ENCODE data around the gene CRYBG3. TPM values are rescaled to one million over a fixed set of nuclear protein-coding genes. Genes with fewer than 3 reads are reported as not detected.

CRYBG3 gene
- total and polyA plus RNA-seq, 9 donors, result 5.8 to 16.1 (median 13.0) TPM

- H3K4me3 ChIP-seq, result no peak overlapping the region
- H3K4me1 ChIP-seq (ENCODE audit: insufficient read depth), result no peaks in the 10 kb centered on the region
- TF ChIP-seq, protein P1, sequence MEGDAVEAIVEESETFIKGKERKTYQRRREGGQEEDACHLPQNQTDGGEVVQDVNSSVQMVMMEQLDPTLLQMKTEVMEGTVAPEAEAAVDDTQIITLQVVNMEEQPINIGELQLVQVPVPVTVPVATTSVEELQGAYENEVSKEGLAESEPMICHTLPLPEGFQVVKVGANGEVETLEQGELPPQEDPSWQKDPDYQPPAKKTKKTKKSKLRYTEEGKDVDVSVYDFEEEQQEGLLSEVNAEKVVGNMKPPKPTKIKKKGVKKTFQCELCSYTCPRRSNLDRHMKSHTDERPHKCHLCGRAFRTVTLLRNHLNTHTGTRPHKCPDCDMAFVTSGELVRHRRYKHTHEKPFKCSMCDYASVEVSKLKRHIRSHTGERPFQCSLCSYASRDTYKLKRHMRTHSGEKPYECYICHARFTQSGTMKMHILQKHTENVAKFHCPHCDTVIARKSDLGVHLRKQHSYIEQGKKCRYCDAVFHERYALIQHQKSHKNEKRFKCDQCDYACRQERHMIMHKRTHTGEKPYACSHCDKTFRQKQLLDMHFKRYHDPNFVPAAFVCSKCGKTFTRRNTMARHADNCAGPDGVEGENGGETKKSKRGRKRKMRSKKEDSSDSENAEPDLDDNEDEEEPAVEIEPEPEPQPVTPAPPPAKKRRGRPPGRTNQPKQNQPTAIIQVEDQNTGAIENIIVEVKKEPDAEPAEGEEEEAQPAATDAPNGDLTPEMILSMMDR (IDR thresholded peaks at IDR 0.05), result no peak
- TF ChIP-seq POLR2A (IDR thresholded peaks at IDR 0.05), result no peak
- TF ChIP-seq EP300 (IDR thresholded peaks at IDR 0.05), result no peak
- H3K9me3 ChIP-seq, result no peaks in the 10 kb centered on the region
- H3K27me3 ChIP-seq, result no peaks in the 10 kb centered on the region
- DNase-seq, result no peak
- H3K27ac ChIP-seq, result no peak overlapping the region
- intact Hi-C loops (cut with DNase I), result no loop called here
- no peaks in the 10 kb centered on the region for H3K36me3 ChIP-seq
- 91 to 92% (median 92%) methylated on average over 3 of the region's 3 CpGs for WGBS, 3 donors
Observed at GRCh38 chr3:97895216-97895615, 73.4 kb downstream of the CRYBG3 start.

DNA sequence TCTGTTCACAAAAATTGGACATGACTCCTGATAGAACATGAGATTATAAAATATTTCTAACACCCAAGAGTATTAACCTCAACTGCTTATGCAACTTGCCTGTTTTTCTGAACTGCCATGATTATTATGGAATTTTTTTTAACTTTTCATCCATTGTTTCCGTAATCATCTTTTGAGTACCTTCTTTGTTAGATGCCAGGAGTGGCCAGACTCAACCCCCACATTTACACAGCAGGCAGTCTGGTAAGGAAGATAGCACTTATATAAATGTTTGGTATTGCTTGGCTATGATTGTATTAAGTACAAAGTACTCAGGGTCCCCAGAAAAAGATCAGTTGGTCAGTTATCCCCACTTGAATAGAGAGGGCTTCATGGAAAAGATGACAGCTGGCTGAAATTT, 74.3 kb downstream of the CRYBG3 start:
- 98 to 100% (median 99%) methylated on average over 1 of the region's 1 CpG for WGBS, 3 donors
- TF ChIP-seq POLR2A (IDR thresholded peaks at IDR 0.05), result no peak
- TF ChIP-seq, protein P1 (IDR thresholded peaks at IDR 0.05), result no peak
- Histone ChIP-seq H3K4me1 (ENCODE audit: insufficient read depth) (no peaks in the 10 kb centered on the region), H3K27me3 (no peaks in the 10 kb centered on the region), H3K9me3 (no peaks in the 10 kb centered on the region), H3K4me3 (no peak overlapping the region), H3K27ac (no peak overlapping the region), H3K36me3 (no peaks in the 10 kb centered on the region)
- no peak for DNase-seq
- intact Hi-C loops (cut with DNase I), result no loop called here

DNA sequence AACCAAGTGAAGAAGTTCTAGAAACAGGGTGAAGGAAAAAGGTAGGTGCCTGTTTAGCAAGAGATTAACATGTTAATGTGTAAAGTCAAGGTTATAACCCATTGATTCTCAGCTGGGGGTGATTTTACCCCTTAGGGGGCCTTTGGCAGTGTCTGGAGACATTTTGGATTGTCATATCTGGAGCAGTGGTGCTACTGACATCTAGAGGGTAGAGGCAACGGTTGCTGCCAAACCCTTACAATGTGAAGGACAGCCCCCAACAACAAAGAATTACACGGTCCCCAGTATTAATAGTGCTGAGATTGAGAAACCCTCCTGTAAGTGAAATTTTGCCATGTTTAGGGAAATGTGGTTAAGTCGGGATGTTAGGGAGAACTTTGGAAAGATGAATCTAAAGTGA, 74.7 kb downstream of the CRYBG3 start:
- no peaks in the 10 kb centered on the region for H3K4me1 ChIP-seq (ENCODE audit: insufficient read depth)
- no peaks in the 10 kb centered on the region for H3K36me3 ChIP-seq
- WGBS, 3 donors, result 94 to 96% (median 95%) methylated on average over 3 of the region's 3 CpGs

DNA sequence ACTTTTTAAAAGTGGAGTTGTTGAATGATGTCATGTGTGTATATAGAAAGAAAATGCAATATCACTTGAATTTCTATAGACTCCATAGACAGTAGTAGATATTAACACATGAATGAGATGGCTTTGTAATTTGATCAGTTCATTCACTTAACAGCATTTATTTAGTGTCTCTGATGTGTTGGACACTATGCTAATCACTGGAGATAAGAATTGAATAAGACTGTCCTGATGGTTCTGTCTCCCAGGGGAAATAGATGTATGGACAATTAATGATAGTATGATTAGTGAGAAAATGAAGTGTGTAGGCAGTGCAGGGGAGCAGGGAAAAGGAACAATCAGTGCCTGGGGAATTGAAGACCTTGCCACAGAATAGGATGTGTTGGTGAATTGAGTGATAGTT, 77.5 kb downstream of the CRYBG3 start:
- Histone ChIP-seq H3K27me3 (no peaks in the 10 kb centered on the region), H3K4me1 (ENCODE audit: insufficient read depth) (peaks cover 2% of the 10 kb centered on the region), H3K36me3 (no peaks in the 10 kb centered on the region), H3K27ac (no peak overlapping the region), H3K9me3 (no peaks in the 10 kb centered on the region), H3K4me3 (no peak overlapping the region)
- intact Hi-C loops (cut with DNase I), result no loop called here
- TF ChIP-seq, protein P1 (IDR thresholded peaks at IDR 0.05), result no peak
- no peak for TF ChIP-seq EP300 (IDR thresholded peaks at IDR 0.05)
- TF ChIP-seq POLR2A (IDR thresholded peaks at IDR 0.05), result no peak
- DNase-seq, result no peak

More for the DNA sequence above, 74.7 kb downstream of the CRYBG3 start:
- TF ChIP-seq, protein P1 (IDR thresholded peaks at IDR 0.05), result no peak
- no peak for TF ChIP-seq EP300 (IDR thresholded peaks at IDR 0.05)
- no peak for TF ChIP-seq POLR2A (IDR thresholded peaks at IDR 0.05)
- H3K4me3 ChIP-seq, result no peak overlapping the region
- DNase-seq, result no peak
- intact Hi-C loops (cut with DNase I), result no loop called here
- H3K9me3 ChIP-seq, result no peaks in the 10 kb centered on the region
- H3K27ac ChIP-seq, result no peak overlapping the region
- H3K27me3 ChIP-seq, result no peaks in the 10 kb centered on the region

Data from ovary (tissue), 9 donors.